Fibroblast of villous mesenchyme (primary cell): ENCODE measurements around the gene MAP3K13. TPM values are rescaled to one million over a fixed set of nuclear protein-coding genes. Genes with fewer than 3 reads are reported as not detected.

ENCODE experiments used
- DNase-seq: peaks from one replicate; pipeline ENCODE4 v3.0.0-alpha.2; 2010; ENCODE audit warnings: low read depth
- H3K4me3 ChIP-seq: 2 replicates; pipeline ENCODE4 v1.5.1; 2011; ENCODE audit warnings: low read depth, mild to moderate bottlenecking, low read length
- total RNA-seq: library from RNA; depleted of rRNA; stranded (reverse); fragments of >200 nt; gene quantifications from 2 replicates; pipeline ENCODE4 v1.2.3, GENCODE V29; 2012
- TF ChIP-seq, protein P1 (sequence below): IDR thresholded peaks from 2 replicates; pipeline ENCODE4 v1.5.1; 2012; ENCODE audit warnings: low read depth, mild to moderate bottlenecking, low read length; ENCODE audit not compliant: insufficient read depth

MAP3K13 gene
- total RNA-seq, 1 donor: 22.9 TPM

DNA sequence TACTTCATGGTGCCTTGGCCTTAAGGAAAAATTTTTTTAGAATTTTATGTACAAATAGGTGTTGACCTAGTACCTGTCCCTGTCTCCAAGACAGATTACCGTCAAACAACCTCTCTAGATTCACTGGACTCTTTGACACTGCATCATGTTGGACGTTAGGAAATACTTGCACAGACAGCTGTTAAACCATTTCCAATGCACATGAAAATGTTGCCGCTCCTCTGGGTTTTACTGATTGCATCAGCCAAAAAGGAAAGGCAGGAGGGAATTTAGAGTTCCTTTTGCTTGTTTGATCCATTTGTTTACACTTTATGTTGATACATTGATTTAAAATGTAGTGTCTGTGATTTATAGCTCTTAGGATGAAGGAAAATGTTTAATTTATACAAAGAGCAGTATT lies 121.4 kb downstream of the MAP3K13 start:
- TF ChIP-seq, protein P1, sequence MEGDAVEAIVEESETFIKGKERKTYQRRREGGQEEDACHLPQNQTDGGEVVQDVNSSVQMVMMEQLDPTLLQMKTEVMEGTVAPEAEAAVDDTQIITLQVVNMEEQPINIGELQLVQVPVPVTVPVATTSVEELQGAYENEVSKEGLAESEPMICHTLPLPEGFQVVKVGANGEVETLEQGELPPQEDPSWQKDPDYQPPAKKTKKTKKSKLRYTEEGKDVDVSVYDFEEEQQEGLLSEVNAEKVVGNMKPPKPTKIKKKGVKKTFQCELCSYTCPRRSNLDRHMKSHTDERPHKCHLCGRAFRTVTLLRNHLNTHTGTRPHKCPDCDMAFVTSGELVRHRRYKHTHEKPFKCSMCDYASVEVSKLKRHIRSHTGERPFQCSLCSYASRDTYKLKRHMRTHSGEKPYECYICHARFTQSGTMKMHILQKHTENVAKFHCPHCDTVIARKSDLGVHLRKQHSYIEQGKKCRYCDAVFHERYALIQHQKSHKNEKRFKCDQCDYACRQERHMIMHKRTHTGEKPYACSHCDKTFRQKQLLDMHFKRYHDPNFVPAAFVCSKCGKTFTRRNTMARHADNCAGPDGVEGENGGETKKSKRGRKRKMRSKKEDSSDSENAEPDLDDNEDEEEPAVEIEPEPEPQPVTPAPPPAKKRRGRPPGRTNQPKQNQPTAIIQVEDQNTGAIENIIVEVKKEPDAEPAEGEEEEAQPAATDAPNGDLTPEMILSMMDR: no peak
- no peak for DNase-seq
- H3K4me3 ChIP-seq: no peak overlapping the region

DNA sequence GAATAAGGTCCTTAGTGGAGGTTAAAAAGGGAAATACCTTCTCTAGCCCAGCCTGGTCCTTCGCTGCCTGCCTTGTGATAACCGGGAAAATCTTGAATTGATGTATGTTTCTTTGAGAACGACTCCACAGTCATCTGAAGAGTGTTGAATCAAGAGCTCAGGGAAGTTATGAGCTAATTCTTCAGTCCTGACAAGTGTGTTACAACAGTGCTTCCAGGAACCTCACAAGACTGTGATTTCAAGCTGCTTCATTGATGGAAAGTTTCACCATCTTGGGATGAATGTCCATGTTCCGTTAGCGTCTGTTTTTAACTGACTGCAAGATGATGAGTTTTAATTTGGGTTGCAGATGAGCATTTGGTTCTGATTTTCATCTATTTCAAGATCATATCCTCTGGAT lies 123.5 kb downstream of the MAP3K13 start:
- no peak for DNase-seq
- H3K4me3 ChIP-seq: no peak overlapping the region
- TF ChIP-seq, protein P1: no peak

DNA sequence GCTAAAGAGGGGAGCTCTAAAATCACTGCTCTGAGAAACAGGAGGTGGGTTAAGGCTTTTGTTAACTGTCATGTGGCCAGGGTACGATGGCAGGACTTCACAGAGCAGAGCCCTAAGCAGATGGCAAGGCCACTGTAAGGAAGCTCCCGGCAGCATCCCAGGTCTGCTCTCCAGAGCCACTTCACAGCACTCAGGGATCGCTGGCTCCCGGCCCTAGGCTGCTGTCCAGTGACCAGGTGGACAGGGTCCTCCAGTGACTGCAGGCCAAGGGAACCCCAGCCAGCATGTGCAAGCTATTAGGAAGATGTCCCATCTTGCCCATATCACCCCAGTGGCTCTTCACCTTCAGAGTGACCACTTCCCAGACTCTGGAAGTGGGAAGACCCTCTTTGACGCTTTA lies 125.5 kb downstream of the MAP3K13 start:
- TF ChIP-seq, protein P1: no peak
- no peak overlapping the region for H3K4me3 ChIP-seq
- no peak for DNase-seq

DNA sequence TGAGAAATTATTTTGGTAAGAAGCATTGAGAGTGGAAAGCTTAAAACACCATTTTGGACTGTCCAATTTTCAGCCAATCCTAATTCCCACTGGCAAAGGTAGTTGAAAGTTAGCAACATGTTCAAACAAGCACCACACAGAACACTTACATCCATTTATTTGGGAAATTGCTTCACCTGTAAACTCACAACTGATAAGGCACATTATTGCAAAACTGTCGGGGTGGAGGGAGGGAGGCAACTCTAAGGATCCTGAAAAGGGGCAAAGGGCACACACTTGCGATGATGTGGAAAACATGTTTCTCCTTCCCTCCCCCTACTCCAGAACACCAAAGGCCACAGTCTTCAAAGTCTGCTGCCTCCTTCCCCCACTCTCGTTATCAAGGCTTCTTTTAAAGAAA lies 126.5 kb downstream of the MAP3K13 start:
- no peak for DNase-seq
- no peak overlapping the region for H3K4me3 ChIP-seq
- TF ChIP-seq, protein P1: no peak

DNA sequence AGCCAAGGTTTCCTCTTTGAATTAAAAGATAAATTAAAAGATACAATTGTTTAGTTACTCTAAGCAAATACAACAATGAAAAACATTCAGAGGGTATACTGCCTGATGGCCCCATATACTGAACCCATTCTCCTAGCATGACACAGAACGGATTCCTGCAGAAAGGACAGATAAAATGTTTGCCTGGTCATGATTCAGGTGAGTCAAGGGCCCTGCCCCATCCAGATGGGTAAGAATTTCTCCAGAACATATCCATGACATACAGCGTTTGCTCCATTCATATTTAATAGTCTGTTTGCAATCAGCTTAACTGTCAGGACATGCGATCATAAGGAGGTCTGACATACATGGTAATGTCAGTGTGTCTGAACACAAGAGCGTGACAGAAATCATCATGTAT lies 127.3 kb downstream of the MAP3K13 start:
- TF ChIP-seq, protein P1: no peak
- no peak overlapping the region for H3K4me3 ChIP-seq
- DNase-seq: no peak

DNA sequence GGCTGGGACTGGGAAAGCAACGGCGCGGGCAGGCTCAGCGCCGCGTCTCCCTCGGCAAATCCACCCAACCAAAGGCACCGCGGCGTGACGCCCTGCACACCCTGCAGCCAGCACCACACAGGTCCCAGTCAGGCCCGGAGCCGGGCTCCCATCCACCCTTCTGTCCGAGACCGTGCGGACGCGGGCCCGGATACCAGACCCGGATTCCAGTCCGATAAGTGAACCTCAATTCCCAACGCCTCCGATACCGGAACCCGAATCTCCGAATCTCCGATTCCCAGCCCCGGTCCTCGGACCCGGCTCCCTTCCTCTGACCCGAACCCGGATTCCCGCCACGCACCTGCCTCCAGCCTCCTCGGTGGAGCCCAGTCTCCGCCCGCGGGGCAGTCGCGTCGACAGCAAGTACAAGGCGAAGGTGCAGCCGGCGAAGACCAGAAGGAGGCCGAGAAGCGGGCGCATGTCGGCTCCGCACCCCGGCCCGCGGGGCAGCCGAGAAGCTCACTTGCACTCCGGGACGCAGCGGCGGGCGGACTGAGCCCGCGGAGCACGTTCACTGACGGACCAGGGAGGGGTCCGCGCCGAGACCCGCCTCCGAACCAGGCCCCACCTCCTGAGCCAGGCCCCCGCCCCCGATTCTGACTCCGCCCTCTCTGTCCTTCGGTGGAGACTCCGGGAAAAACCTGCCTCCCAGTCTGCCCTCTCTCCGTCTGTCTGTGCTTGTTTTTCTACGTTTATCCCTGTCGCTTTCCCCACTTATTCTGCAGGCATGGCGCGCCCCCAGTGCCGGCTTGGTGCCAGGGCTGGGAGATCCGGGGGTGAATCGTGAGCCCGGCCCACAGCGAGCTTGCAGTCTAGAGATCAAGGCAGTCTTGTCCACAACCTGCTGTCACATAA lies 135.8 kb downstream of the MAP3K13 start, which contains the start of gene TMEM41A:
TSS of gene TMEM41A (minus strand) at position 533 of the 894 bp plus-strand sequence. CDS start at position 459, 74 bp downstream.
- TF ChIP-seq, protein P1: no peak
- DNase-seq: peak; percentile 86
- peak within 1 kb of the TSS; percentile 98 for H3K4me3 ChIP-seq
